NCI-H2107 treated with DMSO at 0.1 percent for 48 hours (cell line): ENCODE measurements around the gene SEC16A.

ENCODE experiments used
- DNase-seq: peaks from one replicate; lab custom pipeline; 2025; ENCODE audit not compliant: unreplicated experiment; lab: John Stamatoyannopoulos, UW

The SEC16A gene

DNA sequence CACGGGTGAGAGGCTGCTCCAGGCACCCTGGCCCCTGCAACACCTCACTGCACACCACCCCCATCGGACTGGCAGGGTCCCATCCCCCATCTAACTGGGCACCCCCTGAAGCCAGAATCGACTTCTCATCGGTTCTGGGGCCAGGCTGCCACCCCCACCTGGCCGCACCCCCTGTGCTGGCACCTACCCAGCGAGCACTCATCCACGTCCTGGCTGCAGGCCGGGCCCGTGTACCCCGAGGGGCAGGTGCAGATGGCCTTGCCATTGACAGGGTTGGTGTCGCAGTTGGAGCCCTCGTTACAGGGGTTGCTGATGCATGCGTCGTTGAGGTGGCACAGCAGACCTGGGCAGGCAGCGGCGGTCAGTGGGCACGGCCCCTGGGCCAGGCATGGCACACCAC is 35.1 kb upstream of the SEC16A start:
- no peak for DNase-seq

DNA sequence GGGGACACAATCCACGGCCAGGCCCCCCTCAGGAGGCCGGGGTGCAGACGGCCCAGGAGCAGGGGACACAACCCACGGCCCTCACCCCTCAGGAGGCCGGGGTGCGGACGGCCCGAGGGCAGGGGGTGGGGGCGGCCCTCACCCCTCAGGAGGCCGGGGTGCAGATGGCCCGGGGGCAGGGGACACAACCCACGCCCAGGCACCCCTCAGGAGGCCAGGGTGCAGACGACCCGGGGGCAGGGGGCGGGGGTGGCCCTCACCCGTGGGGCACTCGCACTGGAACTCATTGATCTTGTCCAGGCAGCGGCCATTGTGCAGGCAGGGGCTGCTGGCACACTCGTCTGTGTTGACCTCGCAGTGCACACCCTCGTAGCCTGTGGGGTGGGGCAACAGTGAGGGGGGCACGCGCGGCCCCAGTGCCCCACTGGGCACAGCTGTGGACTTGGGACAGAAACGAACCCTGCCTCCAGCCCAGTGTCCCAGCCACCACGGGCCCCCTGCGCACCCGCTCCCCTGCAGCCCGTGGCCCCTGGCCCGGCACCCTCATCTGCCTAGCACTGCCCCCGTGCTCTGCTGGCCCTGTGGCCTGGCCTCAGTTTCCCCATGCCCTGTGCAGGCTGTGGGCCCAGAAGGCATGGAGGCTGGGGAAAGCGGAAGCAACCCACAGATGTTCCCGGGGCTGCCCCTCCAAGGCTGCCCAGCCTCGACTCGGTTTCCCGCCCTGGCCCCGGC is 34.3 kb upstream of the SEC16A start:
- no peak for DNase-seq

DNA sequence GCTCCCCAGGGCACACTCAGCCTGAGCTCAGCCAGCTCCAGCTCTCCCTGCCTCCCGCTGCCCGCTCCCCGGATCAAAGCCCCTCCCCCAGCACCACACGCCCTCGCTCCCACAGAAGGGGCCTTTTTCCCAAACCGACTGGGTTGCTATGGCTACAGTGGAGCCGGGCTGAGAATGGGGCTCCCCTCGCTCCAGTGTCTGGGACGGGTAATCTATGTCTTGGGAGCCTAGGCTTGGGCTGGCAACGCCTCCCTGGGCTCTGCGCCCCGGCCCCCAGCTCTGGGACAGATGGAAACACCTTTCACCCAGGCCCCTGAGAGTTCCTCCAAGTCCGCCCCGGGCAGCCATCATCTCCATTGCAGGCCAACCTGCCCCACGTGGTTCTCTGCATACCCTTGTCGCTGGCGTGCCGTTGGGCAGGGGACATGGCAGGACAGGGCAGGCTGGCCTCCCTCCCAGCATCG is 33.4 kb upstream of the SEC16A start:
- DNase-seq, result no peak

DNA sequence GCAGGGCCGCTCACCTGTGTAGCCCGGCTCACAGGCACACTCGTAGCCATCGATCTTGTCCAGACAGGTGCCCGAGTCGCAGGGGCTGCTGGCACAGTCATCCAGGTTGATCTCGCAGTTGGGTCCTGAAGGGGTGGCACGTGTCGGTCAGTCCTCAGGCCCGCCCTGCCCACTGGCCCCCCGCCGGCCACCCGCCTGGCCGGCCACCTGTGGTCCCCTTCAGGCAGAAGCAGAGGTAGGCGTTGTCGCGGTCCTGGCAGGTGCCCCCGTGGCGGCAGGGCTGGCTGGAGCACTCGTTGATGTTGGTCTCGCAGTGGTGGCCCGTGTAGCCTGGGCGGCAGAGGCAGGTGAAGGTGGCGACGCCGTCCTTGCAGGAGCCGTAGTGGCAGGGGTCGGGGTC is 32.4 kb upstream of the SEC16A start:
- DNase-seq, result no peak

DNA sequence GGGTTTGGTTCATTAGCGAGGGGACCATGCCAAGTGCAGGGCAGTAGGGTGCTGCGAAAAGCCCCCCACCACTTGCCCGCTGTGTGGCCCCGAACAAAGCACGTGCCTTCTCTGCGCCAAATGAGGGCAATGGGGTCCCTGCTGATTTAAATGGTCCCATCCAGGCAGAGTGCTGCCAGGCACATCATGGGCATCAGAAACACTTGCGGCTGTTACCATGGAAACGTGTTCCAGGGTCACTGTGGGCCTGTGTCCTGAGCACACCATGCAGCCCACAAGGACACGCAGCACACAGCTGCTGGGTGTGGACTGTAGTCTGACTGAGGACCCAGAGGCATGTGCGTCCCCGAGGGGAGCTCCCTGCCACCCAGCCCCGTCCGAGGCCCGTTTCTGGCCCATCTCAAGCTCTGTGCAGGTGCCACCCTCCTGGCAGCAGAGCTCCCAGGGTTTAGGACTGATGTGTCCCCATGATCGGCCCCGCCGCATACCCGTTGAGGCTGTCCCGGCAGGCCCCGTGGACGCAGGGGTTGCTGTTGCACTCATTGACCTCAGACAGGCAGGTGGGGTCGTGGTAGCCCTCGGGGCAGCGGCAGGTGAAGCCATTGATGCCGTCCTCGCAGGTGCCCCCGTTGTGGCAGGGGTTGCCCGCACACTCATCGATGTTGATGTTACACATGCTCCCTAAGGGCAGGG is 31.3 kb upstream of the SEC16A start:
- no peak for DNase-seq

DNA sequence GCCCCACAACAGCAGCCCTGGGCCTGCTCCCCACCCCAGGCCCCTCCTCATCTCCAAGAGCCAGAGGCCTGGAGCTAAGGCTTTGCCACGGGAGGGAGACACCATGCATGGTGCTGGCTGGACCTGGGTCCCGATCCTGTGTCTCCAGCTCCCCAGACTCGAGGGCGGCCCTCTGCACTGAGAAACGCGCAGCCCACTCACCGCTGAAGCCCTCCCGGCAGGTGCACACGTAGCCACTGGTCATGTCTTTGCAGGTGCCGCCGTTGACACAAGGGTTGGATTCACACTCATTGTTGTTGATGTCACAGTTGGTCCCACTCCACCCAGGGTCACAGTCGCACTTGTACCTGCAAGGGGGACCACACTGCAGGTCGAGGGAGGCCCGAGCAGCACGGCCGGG is 30.4 kb upstream of the SEC16A start:
- DNase-seq, result no peak

DNA sequence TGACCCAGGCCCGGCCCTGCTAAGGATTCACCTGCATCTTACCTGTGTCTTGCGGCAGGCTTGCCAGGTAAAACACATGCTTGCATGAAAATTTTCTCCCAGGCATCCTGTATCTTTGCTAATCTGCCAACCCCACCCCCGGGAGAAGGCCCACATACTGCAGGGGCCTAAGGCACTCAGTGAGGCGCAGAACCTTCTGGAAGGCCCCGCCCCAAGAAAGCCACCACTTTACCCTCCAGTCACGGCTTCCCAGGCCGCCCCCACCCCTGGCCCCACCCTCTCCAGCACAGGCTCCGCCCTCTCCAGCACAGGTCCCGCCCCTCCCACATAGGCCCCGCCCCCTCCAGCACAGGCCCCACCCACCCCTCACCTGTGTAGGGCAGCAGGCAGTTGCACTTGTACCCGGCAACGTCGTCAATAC is 29.8 kb upstream of the SEC16A start:
- no peak for DNase-seq

DNA sequence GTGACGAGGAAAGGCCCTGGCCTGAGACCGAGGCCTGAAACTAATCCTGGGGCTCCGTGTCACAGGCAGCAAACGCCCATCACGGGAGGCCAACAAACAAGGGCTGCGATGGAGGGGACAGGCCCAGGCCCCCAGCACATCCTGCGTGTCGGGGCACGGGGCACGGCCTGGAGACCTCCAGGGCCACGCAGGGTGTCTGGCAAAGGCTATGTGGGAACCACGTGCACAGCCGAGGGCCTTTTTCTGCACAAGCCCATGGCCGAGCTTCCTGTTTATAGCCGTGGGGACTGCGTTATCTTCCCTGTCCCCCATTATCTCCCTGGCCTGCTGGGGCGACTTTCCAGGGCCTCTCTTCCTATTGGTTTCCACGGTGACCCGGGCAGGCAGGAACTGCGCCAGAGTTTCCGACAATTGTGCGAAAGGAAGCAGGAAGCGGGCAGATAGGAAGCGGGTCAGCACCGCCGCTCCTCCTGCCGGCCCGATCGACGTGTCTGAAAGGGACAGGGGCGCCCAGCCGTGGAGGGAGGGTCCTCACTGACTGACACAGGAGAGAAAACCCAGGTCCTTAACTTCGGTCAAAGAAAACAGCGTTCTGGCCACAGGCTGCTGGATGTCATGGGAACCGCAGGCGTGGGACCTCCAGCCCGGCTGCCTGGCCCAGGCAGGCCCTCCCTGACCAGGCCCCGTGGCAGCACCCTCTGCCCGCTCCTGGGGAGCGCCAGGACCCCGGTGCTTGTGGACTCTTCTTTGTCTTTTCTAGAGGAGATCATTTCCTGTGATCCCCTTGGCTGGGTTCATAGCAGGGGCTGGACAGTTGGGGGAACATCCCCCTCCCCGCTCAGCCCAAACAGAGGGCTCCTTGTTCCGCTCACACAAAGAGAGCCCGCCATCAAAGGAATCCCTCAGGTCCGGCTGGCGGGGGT is 29.1 kb upstream of the SEC16A start:
- DNase-seq, result no peak

DNA sequence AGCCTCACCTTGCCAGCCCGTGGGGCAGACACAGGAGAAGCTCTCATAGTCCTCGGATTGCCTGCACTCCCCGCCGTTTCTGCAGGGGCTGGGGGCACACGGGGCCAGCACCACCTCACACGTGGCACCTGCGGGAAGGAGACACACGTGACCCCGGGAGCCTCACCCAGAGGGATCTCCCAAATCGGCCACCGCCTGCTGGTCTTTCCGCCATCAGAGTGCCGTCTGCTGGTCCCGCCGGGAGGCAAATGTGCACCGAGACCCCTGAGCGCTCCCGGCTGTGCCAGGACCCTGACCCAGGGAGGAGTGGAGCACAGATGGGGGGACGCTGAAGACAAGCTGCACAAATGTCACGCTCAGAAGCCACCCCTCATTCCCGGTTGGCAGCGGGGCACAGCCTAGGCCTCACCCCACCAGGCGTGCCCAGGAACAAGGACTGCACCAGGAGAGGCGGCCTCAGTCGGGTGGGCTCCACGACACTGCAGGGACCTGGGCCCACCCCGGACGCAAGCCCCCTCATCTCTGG is 28.4 kb upstream of the SEC16A start:
- no peak for DNase-seq

DNA sequence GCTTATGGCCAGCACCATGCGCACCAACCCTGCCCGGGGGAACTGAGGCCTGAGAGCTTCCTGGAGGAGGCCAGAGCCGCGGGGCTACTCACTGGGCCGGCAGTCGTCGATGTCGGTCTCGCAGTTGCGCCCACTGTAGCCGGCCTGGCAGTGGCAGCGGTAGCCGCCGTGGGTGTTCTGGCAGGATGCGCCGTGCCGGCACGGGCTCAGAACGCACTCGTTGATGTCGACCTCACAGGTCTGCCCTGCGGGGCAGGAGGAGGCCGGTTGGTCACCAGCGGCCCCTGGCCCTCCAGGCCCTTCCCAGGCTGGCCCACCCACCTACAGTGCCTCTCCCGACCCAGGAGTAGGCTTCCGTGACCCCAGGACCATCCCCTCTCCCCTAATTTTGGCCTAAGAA is 27.7 kb upstream of the SEC16A start:
- no peak for DNase-seq

DNA sequence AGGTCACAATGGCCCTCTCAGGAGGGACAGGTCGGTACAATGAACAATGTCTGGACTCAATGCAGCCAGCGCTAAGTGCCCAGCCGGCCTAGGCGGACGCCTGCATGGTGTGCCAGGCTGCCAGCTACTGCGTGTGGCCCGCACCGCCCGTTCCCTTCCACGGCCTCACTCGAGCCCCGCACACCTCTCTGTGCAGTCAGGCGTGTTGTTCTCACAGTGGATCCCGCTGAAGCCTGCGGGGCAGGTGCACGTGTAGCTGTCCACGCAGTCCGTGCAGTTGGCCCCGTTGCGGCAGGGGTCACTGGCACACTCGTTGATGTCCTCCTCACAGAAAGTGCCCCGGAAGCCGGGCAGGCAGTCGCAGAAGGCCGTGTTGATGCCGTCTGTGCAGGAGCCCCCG is 26.7 kb upstream of the SEC16A start:
- DNase-seq, result no peak

DNA sequence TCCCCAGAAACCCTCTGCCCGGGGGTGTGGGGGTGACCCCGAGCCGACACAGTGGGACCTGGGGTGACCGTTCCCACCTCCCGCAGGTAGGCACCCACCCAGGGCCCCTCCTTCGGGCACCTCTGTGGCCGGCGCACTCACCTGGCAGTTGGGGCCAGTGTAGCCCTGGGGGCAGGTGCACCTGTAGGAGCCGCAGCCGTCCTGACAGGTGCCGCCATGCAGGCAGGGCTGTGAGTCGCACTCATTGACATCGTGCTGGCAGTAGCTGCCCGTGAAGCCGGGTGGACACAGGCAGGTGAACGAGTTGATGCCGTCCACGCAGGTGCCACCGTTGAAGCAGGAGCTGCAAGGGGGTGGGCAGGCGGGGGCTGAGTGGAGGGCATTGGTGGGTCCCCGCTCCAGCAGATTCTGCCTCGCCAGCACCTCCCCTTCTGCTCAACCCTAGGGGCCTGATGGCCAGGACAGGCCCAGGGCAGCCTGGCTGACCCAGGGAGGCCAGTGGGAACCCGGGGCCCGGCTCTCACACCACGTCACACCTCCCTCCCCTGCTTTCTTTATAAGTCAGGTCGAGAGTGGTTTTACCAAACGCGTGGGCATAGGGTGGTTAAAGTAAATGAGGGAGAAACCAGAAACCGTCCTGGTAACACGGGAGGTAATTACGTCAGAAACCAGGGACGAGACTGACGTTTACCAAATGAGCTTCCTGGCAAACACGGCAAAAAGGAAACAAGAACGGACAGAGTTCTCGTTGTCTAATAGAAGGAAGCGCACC is 26.1 kb upstream of the SEC16A start:
- no peak for DNase-seq

DNA sequence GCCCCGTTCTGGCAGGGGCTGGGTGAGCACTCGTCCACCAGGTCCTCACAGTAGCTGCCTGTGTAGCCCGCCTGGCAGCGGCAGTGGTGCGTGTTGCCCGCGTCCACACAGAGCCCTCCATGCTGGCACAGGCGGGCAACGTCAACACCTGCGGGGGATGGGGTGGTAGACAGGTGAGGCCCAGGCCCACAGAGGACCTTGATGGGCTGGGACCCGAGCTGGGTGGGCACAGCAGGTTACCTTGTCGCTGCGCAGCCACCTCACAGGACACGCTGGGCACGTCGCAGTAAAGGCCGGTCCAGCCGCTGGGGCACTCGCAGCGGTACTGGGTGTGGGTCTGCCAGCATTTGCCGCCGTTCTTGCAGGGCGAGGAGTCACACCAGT is 25.1 kb upstream of the SEC16A start:
- no peak for DNase-seq

DNA sequence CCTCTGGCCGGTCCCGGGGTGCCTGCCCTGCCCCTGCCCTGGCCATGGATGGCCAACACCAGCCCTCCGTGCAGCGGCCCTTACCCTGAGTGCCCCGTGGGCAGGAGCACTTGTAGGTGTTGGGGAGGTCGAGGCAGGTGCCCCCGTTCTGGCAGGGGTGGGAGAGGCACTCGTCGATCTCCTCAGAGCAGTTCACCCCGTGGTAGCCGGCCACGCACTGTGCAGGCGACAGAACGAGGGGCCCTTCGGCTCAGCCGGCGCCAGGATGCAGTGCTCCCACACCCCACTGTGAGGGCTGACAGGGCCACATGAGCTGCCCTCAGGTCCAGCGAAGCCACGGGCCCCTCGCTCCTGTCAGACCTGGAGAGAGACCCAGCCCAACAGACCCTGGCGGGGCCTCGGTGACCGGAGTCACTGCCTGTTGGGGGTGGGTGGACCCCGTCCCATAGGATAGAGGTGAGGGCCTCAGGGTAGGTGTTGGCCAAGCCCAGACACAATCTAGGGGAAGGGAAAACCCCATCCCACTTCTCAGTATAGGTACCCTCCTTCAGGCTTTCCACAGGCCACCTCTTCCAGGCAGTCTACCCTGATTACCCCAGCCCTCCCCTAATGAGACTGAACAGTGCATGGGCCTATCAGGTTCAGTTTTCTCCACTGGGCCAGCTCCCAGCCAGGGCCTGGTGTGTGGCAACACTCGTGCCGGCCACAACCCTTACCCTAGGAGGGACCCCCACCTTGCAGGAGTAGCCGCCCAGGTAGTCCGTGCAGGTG is 24.6 kb upstream of the SEC16A start:
- no peak for DNase-seq

DNA sequence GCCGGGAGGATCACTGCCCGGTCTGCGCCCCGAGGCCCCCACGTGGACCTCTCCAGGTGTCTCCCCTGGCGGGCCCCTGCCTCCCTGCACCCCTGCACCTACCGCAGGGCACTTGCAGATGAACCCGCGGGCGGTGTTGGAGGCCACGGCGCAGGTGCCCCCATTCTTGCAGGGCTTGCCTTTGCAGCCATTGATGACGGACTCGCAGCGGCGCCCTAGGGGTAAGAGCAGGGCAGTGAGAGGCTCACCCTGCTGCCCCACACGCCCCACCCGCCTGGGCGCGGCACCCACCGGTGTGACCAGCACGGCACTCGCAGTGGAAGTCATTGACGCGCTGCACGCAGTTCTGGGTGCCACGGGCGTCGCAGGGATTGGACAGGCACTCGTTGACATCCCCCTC is 23.6 kb upstream of the SEC16A start:
- DNase-seq, result no peak

DNA sequence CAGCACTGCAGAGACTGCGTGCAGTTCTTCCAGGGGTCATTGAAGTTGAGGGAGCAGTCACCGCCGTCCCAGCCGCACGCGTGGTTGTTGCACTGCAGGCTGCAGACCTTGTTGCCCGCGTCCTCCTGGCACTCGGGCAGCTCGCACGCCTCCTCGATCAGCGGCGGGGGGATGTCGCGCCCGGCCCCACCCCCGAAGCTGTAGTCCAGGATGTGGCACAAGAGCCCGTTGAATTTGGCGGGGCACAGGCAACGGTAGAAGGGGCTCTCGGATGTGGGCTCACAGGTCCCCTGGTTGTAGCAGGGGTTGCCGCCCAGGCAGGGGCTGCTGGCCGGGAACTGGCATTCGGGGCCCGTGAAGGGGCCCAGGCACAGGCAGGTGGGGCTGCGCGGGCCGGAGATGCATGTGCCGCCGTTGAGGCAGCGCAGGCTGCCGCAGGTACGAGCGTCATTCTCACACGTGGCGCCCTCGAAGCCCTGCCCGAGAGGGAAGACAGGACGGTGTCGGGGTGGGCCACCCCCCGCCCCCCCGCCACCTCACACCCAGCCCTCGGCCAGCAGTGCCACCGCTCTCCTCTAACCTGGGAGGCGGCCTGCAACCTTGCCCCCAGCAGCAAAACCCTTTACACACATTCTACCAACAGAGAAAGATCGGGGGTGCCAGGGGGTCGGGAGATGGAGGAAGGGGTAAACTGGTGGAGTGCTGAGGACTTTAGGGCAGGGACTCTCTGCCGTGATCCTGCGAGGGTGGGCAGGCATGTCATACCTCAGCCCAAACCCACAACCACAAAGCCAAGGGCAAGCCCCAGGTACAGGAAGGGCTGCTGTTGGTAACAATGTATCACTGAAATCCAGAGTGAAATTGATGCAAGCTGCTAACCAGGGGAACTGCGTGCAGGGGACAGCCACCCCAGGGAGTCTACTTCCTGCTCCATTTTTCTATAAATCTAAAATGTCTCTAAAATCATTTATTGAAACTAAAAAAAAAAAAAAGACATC is 22.9 kb upstream of the SEC16A start:
- no peak for DNase-seq

DNA sequence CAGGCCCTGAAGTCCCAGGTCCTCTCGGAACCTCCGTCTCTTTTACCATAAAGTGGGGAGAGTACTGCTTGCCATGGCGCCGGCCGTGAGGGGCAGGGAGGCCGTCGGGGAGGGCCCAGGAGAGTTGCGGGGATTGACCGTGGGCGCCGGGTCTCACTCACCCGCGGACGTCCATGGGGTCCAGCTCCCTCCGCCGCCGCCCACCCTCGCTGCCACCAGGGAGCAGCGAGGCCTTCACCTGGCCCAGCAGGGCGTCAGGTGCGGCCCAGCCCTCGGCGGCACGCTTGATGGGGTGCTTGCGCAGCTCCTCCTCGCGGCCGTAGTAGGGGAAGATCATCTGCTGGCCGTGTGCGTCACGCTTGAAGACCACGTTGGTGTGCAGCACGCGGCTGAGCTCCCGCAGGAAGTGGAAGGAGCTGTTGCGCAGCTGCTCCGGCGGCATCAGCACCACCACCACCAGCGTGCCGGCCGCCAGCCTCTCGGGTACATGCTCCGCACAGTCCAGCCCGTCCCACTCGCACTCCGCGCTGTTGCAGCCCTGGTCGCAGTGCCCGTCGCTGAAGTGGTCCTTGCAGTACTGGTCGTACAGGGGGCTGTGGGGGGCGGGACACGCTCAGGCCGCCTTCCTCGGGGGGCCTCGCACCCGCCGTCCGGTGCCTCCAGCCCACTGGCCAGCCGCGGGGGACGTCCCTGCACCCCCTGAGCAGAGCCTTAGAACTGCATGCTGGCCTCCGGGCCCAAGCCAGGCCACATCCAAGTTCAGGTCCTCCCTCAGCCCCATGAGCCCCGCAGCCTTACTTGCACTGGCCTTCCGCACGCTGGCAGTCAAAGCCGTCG is 21.9 kb upstream of the SEC16A start:
- DNase-seq, result no peak
